Stimulated activated CD4-positive, alpha-beta T cell treated with anti-CD3 and anti-CD28 coated beads, Interleukin-4, amount 100 ng/mL, for 1 hour (primary cell): Measurements from ENCODE around the gene PPP2R2C.

ENCODE experiments used
- DNase-seq: peaks from one replicate; pipeline ENCODE4 v3.0.0-alpha.2; 2020

The PPP2R2C gene

GRCh38 chr4:6279582-6280289, 192.7 kb downstream of the PPP2R2C start:
- no peak for DNase-seq

- no peak for DNase-seq
Observed at GRCh38 chr4:6278801-6279197, 193.6 kb downstream of the PPP2R2C start.

GRCh38 chr4:6277935-6278800, 194.2 kb downstream of the PPP2R2C start:
- no peak for DNase-seq

- DNase-seq = no peak
Observed at GRCh38 chr4:6277139-6277802, 195.1 kb downstream of the PPP2R2C start.

GRCh38 chr4:6275898-6276806, 196.3 kb downstream of the PPP2R2C start:
- no peak for DNase-seq

- no peak for DNase-seq
Observed at GRCh38 chr4:6275351-6275750, 197.1 kb downstream of the PPP2R2C start.

GRCh38 chr4:6273661-6273990, 198.8 kb downstream of the PPP2R2C start:
- DNase-seq = no peak

GRCh38 chr4:6272863-6273660, 199.4 kb downstream of the PPP2R2C start:
- DNase-seq = no peak

- no peak for DNase-seq
Observed at GRCh38 chr4:6271701-6272465, 200.5 kb downstream of the PPP2R2C start.

GRCh38 chr4:6271206-6271605, 201.2 kb downstream of the PPP2R2C start:
- DNase-seq = no peak

- no peak for DNase-seq
Observed at GRCh38 chr4:6270636-6271121, 201.7 kb downstream of the PPP2R2C start.
